ENCODE measurements around the gene ARHGAP8. TPM values are rescaled to one million over a fixed set of nuclear protein-coding genes. Genes with fewer than 3 reads are reported as not detected.

Gene ARHGAP8
- total and polyA plus RNA-seq, 4 donors: 1.4 to 3.0 TPM; not detected in 2

- Histone ChIP-seq H3K27me3 (ENCODE audit: control insufficient read depth in 1 of 2, insufficient read depth in 2 of 2, low read length in 1 of 2) (no peaks in the 10 kb centered on the region), H3K9me3 (ENCODE audit: control insufficient read depth, low read length) (peaks cover 4% of the 10 kb centered on the region), H3K4me1 (ENCODE audit: control insufficient read depth in 1 of 2, insufficient read depth in 2 of 2, low read length in 2 of 2) (no peaks in the 10 kb centered on the region), H3K36me3 (ENCODE audit: control insufficient read depth in 1 of 2, insufficient read depth in 2 of 2, low read length in 1 of 2) (no peaks in the 10 kb centered on the region), H3K27ac (ENCODE audit: low read depth in 1 of 2, low read length in 2 of 2) (no peak overlapping the region), H3K4me3 (ENCODE audit: low read length in 2 of 2) (no peak overlapping the region)
- intact Hi-C loops (cut with DNase I): no loop called here
- ATAC-seq (ENCODE audit: low FRiP score): no peak
- WGBS, 2 donors: 94% methylated on average over 8 of the region's 8 CpGs
- DNase-seq: peak in 1 of 2 donors; percentile 18
Measured at GRCh38 chr22:44845191-44845590, 92.8 kb downstream of the ARHGAP8 start.

GRCh38 chr22:44845796-44846720, 93.7 kb downstream of the ARHGAP8 start:
- Histone ChIP-seq H3K36me3 (ENCODE audit: control insufficient read depth in 1 of 2, insufficient read depth in 2 of 2, low read length in 1 of 2) (no peaks in the 10 kb centered on the region), H3K4me1 (ENCODE audit: control insufficient read depth in 1 of 2, insufficient read depth in 2 of 2, low read length in 2 of 2) (no peaks in the 10 kb centered on the region), H3K27ac (ENCODE audit: low read depth in 1 of 2, low read length in 2 of 2) (no peak overlapping the region), H3K9me3 (ENCODE audit: control insufficient read depth, low read length) (peaks cover 4% of the 10 kb centered on the region), H3K27me3 (ENCODE audit: control insufficient read depth in 1 of 2, insufficient read depth in 2 of 2, low read length in 1 of 2) (no peaks in the 10 kb centered on the region), H3K4me3 (ENCODE audit: low read length in 2 of 2) (no peak overlapping the region)
- 76 to 78% methylated on average over 25 of the region's 25 CpGs for WGBS, 2 donors
- ATAC-seq (ENCODE audit: low FRiP score) (no peak), DNase-seq (peak in 1 of 2 donors; percentile 39)
- intact Hi-C loops (cut with DNase I): no loop called here

- no peak overlapping the region for H3K4me3 ChIP-seq (ENCODE audit: low read length in 2 of 2)
- no peak overlapping the region for H3K27ac ChIP-seq (ENCODE audit: low read depth in 1 of 2, low read length in 2 of 2)
- ATAC-seq (ENCODE audit: low FRiP score) (no peak), DNase-seq (peak in 1 of 2 donors; percentile 14)
- H3K36me3 ChIP-seq (ENCODE audit: control insufficient read depth in 1 of 2, insufficient read depth in 2 of 2, low read length in 1 of 2): no peaks in the 10 kb centered on the region
- no peaks in the 10 kb centered on the region for H3K4me1 ChIP-seq (ENCODE audit: control insufficient read depth in 1 of 2, insufficient read depth in 2 of 2, low read length in 2 of 2)
- H3K27me3 ChIP-seq (ENCODE audit: control insufficient read depth in 1 of 2, insufficient read depth in 2 of 2, low read length in 1 of 2): no peaks in the 10 kb centered on the region
- 65 to 75% methylated on average over 16 of the region's 16 CpGs for WGBS, 2 donors
- H3K9me3 ChIP-seq (ENCODE audit: control insufficient read depth, low read length): peaks cover 4% of the 10 kb centered on the region
- intact Hi-C loops (cut with DNase I): no loop called here
Measured at GRCh38 chr22:44846726-44847275, 94.4 kb downstream of the ARHGAP8 start.

- ATAC-seq (ENCODE audit: low FRiP score): no peak
- Histone ChIP-seq H3K27me3 (ENCODE audit: control insufficient read depth in 1 of 2, insufficient read depth in 2 of 2, low read length in 1 of 2) (no peaks in the 10 kb centered on the region), H3K4me3 (ENCODE audit: low read length in 2 of 2) (no peak overlapping the region), H3K9me3 (ENCODE audit: control insufficient read depth, low read length) (peaks cover 4% of the 10 kb centered on the region), H3K4me1 (ENCODE audit: control insufficient read depth in 1 of 2, insufficient read depth in 2 of 2, low read length in 2 of 2) (no peaks in the 10 kb centered on the region), H3K36me3 (ENCODE audit: control insufficient read depth in 1 of 2, insufficient read depth in 2 of 2, low read length in 1 of 2) (no peaks in the 10 kb centered on the region), H3K27ac (ENCODE audit: low read depth in 1 of 2, low read length in 2 of 2) (no peak overlapping the region)
- DNase-seq: peak in 1 of 2 donors; percentile 8
- WGBS, 2 donors: 55 to 60% methylated on average over 4 of the region's 4 CpGs
- intact Hi-C loops (cut with DNase I): no loop called here
Measured at GRCh38 chr22:44847380-44847779, 95.0 kb downstream of the ARHGAP8 start.

GRCh38 chr22:44847892-44848291, 95.5 kb downstream of the ARHGAP8 start:
- Histone ChIP-seq H3K9me3 (ENCODE audit: control insufficient read depth, low read length) (peaks cover 4% of the 10 kb centered on the region), H3K4me1 (ENCODE audit: control insufficient read depth in 1 of 2, insufficient read depth in 2 of 2, low read length in 2 of 2) (no peaks in the 10 kb centered on the region), H3K36me3 (ENCODE audit: control insufficient read depth in 1 of 2, insufficient read depth in 2 of 2, low read length in 1 of 2) (no peaks in the 10 kb centered on the region), H3K27ac (ENCODE audit: low read depth in 1 of 2, low read length in 2 of 2) (no peak overlapping the region), H3K27me3 (ENCODE audit: control insufficient read depth in 1 of 2, insufficient read depth in 2 of 2, low read length in 1 of 2) (no peaks in the 10 kb centered on the region), H3K4me3 (ENCODE audit: low read length in 2 of 2) (no peak overlapping the region)
- 91 to 92% methylated on average over 14 to 18 of the region's 18 CpGs for WGBS, 2 donors
- ATAC-seq (ENCODE audit: low FRiP score): no peak
- peak in 1 of 2 donors; percentile 26 for DNase-seq
- intact Hi-C loops (cut with DNase I): no loop called here

GRCh38 chr22:44848296-44848741, 95.9 kb downstream of the ARHGAP8 start:
- Histone ChIP-seq H3K36me3 (ENCODE audit: control insufficient read depth in 1 of 2, insufficient read depth in 2 of 2, low read length in 1 of 2) (no peaks in the 10 kb centered on the region), H3K27ac (ENCODE audit: low read depth in 1 of 2, low read length in 2 of 2) (no peak overlapping the region), H3K9me3 (ENCODE audit: control insufficient read depth, low read length) (peaks cover 4% of the 10 kb centered on the region), H3K4me1 (ENCODE audit: control insufficient read depth in 1 of 2, insufficient read depth in 2 of 2, low read length in 2 of 2) (no peaks in the 10 kb centered on the region), H3K4me3 (ENCODE audit: low read length in 2 of 2) (no peak overlapping the region), H3K27me3 (ENCODE audit: control insufficient read depth in 1 of 2, insufficient read depth in 2 of 2, low read length in 1 of 2) (no peaks in the 10 kb centered on the region)
- 72% methylated on average over 14 of the region's 14 CpGs for WGBS, 2 donors
- DNase-seq: peak in 1 of 2 donors; percentile 8
- intact Hi-C loops (cut with DNase I): no loop called here
- ATAC-seq (ENCODE audit: low FRiP score): no peak

GRCh38 chr22:44848791-44849420, 96.5 kb downstream of the ARHGAP8 start:
- WGBS, 2 donors: 90 to 91% methylated on average over 21 of the region's 21 CpGs
- H3K36me3 ChIP-seq (ENCODE audit: control insufficient read depth in 1 of 2, insufficient read depth in 2 of 2, low read length in 1 of 2): no peaks in the 10 kb centered on the region
- intact Hi-C loops (cut with DNase I): no loop called here

GRCh38 chr22:44850946-44851345, 98.6 kb downstream of the ARHGAP8 start:
- Histone ChIP-seq H3K4me3 (ENCODE audit: low read length in 2 of 2) (no peak overlapping the region), H3K36me3 (ENCODE audit: control insufficient read depth in 1 of 2, insufficient read depth in 2 of 2, low read length in 1 of 2) (no peaks in the 10 kb centered on the region), H3K27me3 (ENCODE audit: control insufficient read depth in 1 of 2, insufficient read depth in 2 of 2, low read length in 1 of 2) (no peaks in the 10 kb centered on the region), H3K4me1 (ENCODE audit: control insufficient read depth in 1 of 2, insufficient read depth in 2 of 2, low read length in 2 of 2) (no peaks in the 10 kb centered on the region), H3K27ac (ENCODE audit: low read depth in 1 of 2, low read length in 2 of 2) (no peak overlapping the region), H3K9me3 (ENCODE audit: control insufficient read depth, low read length) (no peaks in the 10 kb centered on the region)
- intact Hi-C loops (cut with DNase I): no loop called here
- ATAC-seq (ENCODE audit: low FRiP score) (no peak), DNase-seq (peak in 1 of 2 donors; percentile 3)
- 55 to 63% methylated on average over 6 of the region's 6 CpGs for WGBS, 2 donors

More at GRCh38 chr22:44848791-44849420, 96.5 kb downstream of the ARHGAP8 start:
- H3K9me3 ChIP-seq (ENCODE audit: control insufficient read depth, low read length): peaks cover 4% of the 10 kb centered on the region
- no peaks in the 10 kb centered on the region for H3K27me3 ChIP-seq (ENCODE audit: control insufficient read depth in 1 of 2, insufficient read depth in 2 of 2, low read length in 1 of 2)
- no peaks in the 10 kb centered on the region for H3K4me1 ChIP-seq (ENCODE audit: control insufficient read depth in 1 of 2, insufficient read depth in 2 of 2, low read length in 2 of 2)
- no peak overlapping the region for H3K27ac ChIP-seq (ENCODE audit: low read depth in 1 of 2, low read length in 2 of 2)
- no peak for DNase-seq
- peak; percentile 19 for ATAC-seq (ENCODE audit: low FRiP score)
- no peak overlapping the region for H3K4me3 ChIP-seq (ENCODE audit: low read length in 2 of 2)
